NT2/D1 (cell line): ENCODE results near the gene SLC25A21.

Experiments
- SUZ12 ChIP-seq: IDR thresholded peaks from 2 replicates; pipeline ENCODE4 v1.6.1; 2011; ENCODE audit not compliant: insufficient read length, insufficient read depth; ENCODE audit errors: extremely low read depth
- YY1 ChIP-seq: IDR thresholded peaks from 2 replicates; pipeline ENCODE4 v1.6.1; 2011; ENCODE audit not compliant: insufficient read length, insufficient read depth
- ZNF274 ChIP-seq: IDR thresholded peaks from 2 replicates; pipeline ENCODE4 v1.6.1; 2011; ENCODE audit warnings: mild to moderate bottlenecking, low read depth, low read length

DNA sequence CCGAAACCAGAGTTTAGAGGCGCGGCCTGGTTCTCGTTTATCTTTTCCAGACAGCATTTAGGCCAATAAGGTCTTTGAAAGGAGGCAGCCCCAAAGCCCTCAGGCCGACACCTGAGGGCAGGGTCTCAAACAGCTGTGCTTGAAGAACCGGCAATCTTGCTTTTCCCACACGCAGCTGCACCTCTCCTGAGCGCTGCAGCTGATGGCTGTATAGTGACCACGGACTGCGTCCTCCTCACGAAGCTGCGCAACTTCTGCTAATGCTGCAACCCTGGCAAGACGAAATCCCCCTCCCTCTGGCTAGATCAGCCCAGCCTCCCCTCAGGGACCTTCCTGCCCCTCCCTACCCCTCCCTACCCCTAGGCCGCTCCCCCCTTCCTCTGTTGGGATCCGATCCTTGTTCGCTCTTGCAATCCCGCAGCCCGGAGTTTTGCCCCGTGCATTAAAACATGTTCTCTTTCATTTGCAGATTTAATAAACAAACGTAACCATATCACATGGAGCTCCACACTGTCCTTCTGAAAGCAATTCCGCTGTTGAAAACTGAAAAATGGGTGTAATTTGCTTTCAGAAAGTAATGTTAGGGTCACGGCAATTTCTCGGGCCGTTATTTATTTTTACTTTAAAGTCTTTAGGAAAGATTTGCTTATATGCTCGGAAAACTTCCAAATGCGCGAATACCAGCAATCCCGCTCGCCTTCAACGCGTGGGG lies 515.6 kb downstream of the SLC25A21 start:
- TF ChIP-seq ZNF274 (no peak), SUZ12 (no peak), YY1 (no peak)
